GM23338 (cell line): Measurements from ENCODE around the gene STMN3. TPM values are rescaled to one million over a fixed set of nuclear protein-coding genes. Genes with fewer than 3 reads are reported as not detected.

ENCODE experiments used
- ATAC-seq: fragments of 200-7000 bp; cut with Tn5 transposase; 3 replicates; pipeline ENCODE4 v1.9.1; 2020
- DNase-seq: peaks from one replicate; pipeline ENCODE4 v3.0.0-alpha.2; 2015; ENCODE audit warnings: low spot score
- H2AFZ ChIP-seq: fragments of 200-600 bp; sonication (generic); 2 replicates; pipeline ENCODE4 v1.8.0; 2016; ENCODE audit warnings: antibody characterized with exemption, mild to moderate bottlenecking, moderate library complexity
- H3F3A ChIP-seq: fragments of 200-600 bp; sonication (generic); replicated peaks from 2 replicates; pipeline ENCODE4 v1.8.0; 2017; ENCODE audit warnings: antibody characterized with exemption, mixed run types, low read depth
- H3K27ac ChIP-seq: fragments of 200-600 bp; sonication (generic); 2 replicates; pipeline ENCODE4 v1.6.1; 2016; ENCODE audit warnings: low read depth
- H3K27me3 ChIP-seq: fragments of 200-600 bp; sonication (generic); 2 replicates; pipeline ENCODE4 v1.8.0; 2016; ENCODE audit warnings: mild to moderate bottlenecking, mixed run types, moderate library complexity; ENCODE audit not compliant: insufficient read depth
- H3K36me3 ChIP-seq: fragments of 200-600 bp; sonication (generic); 2 replicates; pipeline ENCODE4 v1.8.0; 2016; ENCODE audit warnings: mild to moderate bottlenecking; ENCODE audit not compliant: insufficient read depth
- H3K4me1 ChIP-seq: fragments of 200-600 bp; sonication (generic); 2 replicates; pipeline ENCODE4 v1.8.0; 2016; ENCODE audit warnings: mild to moderate bottlenecking, moderate library complexity; ENCODE audit not compliant: insufficient read depth
- H3K4me2 ChIP-seq: fragments of 200-600 bp; sonication (generic); 2 replicates; pipeline ENCODE4 v1.7.1; 2017; ENCODE audit warnings: mixed run types
- H3K4me3 ChIP-seq: fragments of 200-600 bp; sonication (generic); 2 replicates; pipeline ENCODE4 v1.6.1; 2016; ENCODE audit warnings: mixed run types
- H3K79me2 ChIP-seq: fragments of 200-600 bp; sonication (generic); replicated peaks from 2 replicates; pipeline ENCODE4 v1.8.0; 2017; ENCODE audit warnings: mild to moderate bottlenecking; ENCODE audit not compliant: insufficient read depth
- H3K9me2 ChIP-seq: fragments of 200-600 bp; sonication (generic); 2 replicates; pipeline ENCODE4 v1.8.0; 2017; ENCODE audit not compliant: insufficient read depth
- H4K20me1 ChIP-seq: fragments of 200-600 bp; sonication (generic); replicated peaks from 2 replicates; pipeline ENCODE4 v1.8.0; 2017; ENCODE audit warnings: mild to moderate bottlenecking; ENCODE audit not compliant: insufficient read depth
- H3K27ac Mint-ChIP-seq: 2 replicates; pipeline ENCODE4 v1.8.0; 2020; ENCODE audit warnings: inconsistent platforms, mild to moderate bottlenecking, moderate library complexity, mixed read lengths
- H3K27me3 Mint-ChIP-seq: 3 replicates; pipeline ENCODE4 v1.8.0; 2022; ENCODE audit warnings: low read depth, mild to moderate bottlenecking, moderate library complexity, mixed read lengths, inconsistent platforms; ENCODE audit not compliant: insufficient read depth, poor library complexity
- H3K36me3 Mint-ChIP-seq: 3 replicates; pipeline ENCODE4 v1.8.0; 2021; ENCODE audit warnings: low read depth, mild to moderate bottlenecking, inconsistent platforms, moderate library complexity, mixed read lengths
- H3K4me1 Mint-ChIP-seq: 3 replicates; pipeline ENCODE4 v1.8.0; 2020; ENCODE audit warnings: mild to moderate bottlenecking, inconsistent platforms, mixed read lengths
- H3K4me3 Mint-ChIP-seq: 3 replicates; pipeline ENCODE4 v1.8.0; 2021; ENCODE audit warnings: moderate library complexity, mild to moderate bottlenecking, inconsistent platforms, mixed read lengths
- H3K9me3 Mint-ChIP-seq: 3 replicates; pipeline ENCODE4 v1.8.0; 2020; ENCODE audit warnings: moderate library complexity, mild to moderate bottlenecking, inconsistent platforms, mixed read lengths
- CTCF ChIP-seq, 2 experiments: fragments of 200-600 bp in 1 of 2; sonication (generic) in 1 of 2; conservative IDR thresholded peaks; 2 replicates each; pipeline versions ENCODE4 v1.5.1 to v1.6.1; 2016 to 2017; ENCODE audit warnings: antibody characterized with exemption in 2 of 2, low read depth in 2 of 2, mild to moderate bottlenecking in 2 of 2, moderate library complexity in 1 of 2
- EZH2phosphoT487 ChIP-seq: fragments of 200-600 bp; sonication (generic); IDR thresholded peaks from one replicate; pipeline ENCODE4 v1.8.1; 2018; ENCODE audit warnings: antibody characterized with exemption; ENCODE audit not compliant: unreplicated experiment
- JUNB ChIP-seq: IDR thresholded peaks from one replicate; pipeline ENCODE4 v1.6.1; 2016; ENCODE audit warnings: antibody characterized with exemption; ENCODE audit not compliant: unreplicated experiment
- POLR2AphosphoS5 ChIP-seq: IDR thresholded peaks from 2 replicates; pipeline ENCODE4 v1.6.1; 2016; ENCODE audit warnings: antibody characterized with exemption, low read depth
- REST ChIP-seq: IDR thresholded peaks from one replicate; pipeline ENCODE4 v1.6.1; 2018; ENCODE audit warnings: antibody characterized with exemption; ENCODE audit not compliant: unreplicated experiment
- STAT1 ChIP-seq: IDR thresholded peaks from one replicate; pipeline ENCODE4 v1.6.1; 2016; ENCODE audit warnings: antibody characterized with exemption; ENCODE audit not compliant: unreplicated experiment
- ZNF114 ChIP-seq: fragments of 250-450 bp; sonication (Bioruptor Pico); IDR thresholded peaks from 2 replicates; pipeline ENCODE4 v1.5.0; 2020; ENCODE audit warnings: mild to moderate bottlenecking, moderate library complexity
- ZNF331 ChIP-seq: fragments of 250-450 bp; sonication (Bioruptor Pico); IDR thresholded peaks from 2 replicates; pipeline ENCODE4 v1.5.0; 2020; ENCODE audit warnings: low read depth, mild to moderate bottlenecking, moderate library complexity
- ZNF462 ChIP-seq: fragments of 250-450 bp; sonication (Bioruptor Pico); IDR thresholded peaks from 2 replicates; pipeline ENCODE4 v1.5.0; 2020; ENCODE audit warnings: mild to moderate bottlenecking, moderate library complexity
- polyA plus RNA-seq: library from polyadenylated mRNA; unstranded; fragments of >200 nt; fragmentation: Nextera tagmentation; extraction: Ambion mirVana; gene quantifications from 2 replicates; pipeline ENCODE4 v1.2.1, GENCODE V29; 2016
- total RNA-seq: library from RNA; depleted of rRNA; stranded (reverse); fragments of >200 nt; shearing (Covaris generic); gene quantifications from 2 replicates; pipeline ENCODE4 v1.2.3, GENCODE V29; 2014

STMN3 gene
- total and polyA plus RNA-seq, 2 experiments from 2014 or later = 28.6 to 61.3 TPM

- TF ChIP-seq ZNF114 (no peak), REST (no peak), CTCF (conservative IDR thresholded peaks at IDR 0.05; ENCODE audit: low read depth in 2 of 2) (no peak)
These were observed 4.2 kb upstream of the STMN3 start (continued) for GRCh38 chr20:63657260-63657936.

- peaks cover 35% of the 10 kb centered on the region for H3K4me1 Mint-ChIP-seq
- H3K27ac Mint-ChIP-seq = no peak overlapping the region
- no peak overlapping the region for H3K4me3 Mint-ChIP-seq
- no peaks in the 10 kb centered on the region for H3K9me3 Mint-ChIP-seq
- ATAC-seq (no peak), DNase-seq (no peak)
- no peak overlapping the region for H2AFZ ChIP-seq
- H3K36me3 ChIP-seq = no peaks in the 10 kb centered on the region
- no peaks in the 10 kb centered on the region for H3K9me2 ChIP-seq
- peaks cover 10% of the 10 kb centered on the region for H3F3A ChIP-seq
- H3K4me3 ChIP-seq = no peak overlapping the region
- peaks cover 14% of the 10 kb centered on the region; the same call in 2 of the 3 replicates for H3K36me3 Mint-ChIP-seq
- no peaks in the 10 kb centered on the region; the same call in 1 of the 2 replicates for H4K20me1 ChIP-seq
- peaks cover 10% of the 10 kb centered on the region for H3K27me3 Mint-ChIP-seq
- no peaks in the 10 kb centered on the region for H3K27me3 ChIP-seq
- H3K4me1 ChIP-seq = peaks cover 19% of the 10 kb centered on the region
- H3K27ac ChIP-seq = no peak overlapping the region
- peaks cover 8% of the 10 kb centered on the region for H3K79me2 ChIP-seq
- H3K4me2 ChIP-seq = no peak overlapping the region
- TF ChIP-seq REST (no peak), EZH2phosphoT487 (no peak), STAT1 (no peak), ZNF462 (no peak), ZNF114 (no peak), JUNB (no peak), POLR2AphosphoS5 (no peak), ZNF331 (CRISPR knock-in tag) (no peak)
These were observed 3.2 kb upstream of the STMN3 start for GRCh38 chr20:63656451-63656850.
